ENCODE results near the gene TPCN2. TPM values are rescaled to one million over a fixed set of nuclear protein-coding genes. Genes with fewer than 3 reads are reported as not detected.
"Not testable (repeated sequence)": the region's sequence is repeated elsewhere in the genome, so short reads cannot be mapped to it uniquely, and the experiment has no call there.

Gene TPCN2
- total RNA-seq, 1 donor from 2014 or later = 31.4 TPM

GRCh38 chr11:69138265-69138664, 89.5 kb downstream of the TPCN2 start:
- Mint-ChIP-seq H3K4me3 (ENCODE audit: unreplicated experiment) (no peak overlapping the region), H3K27ac (ENCODE audit: unreplicated experiment) (no peak overlapping the region), H3K27me3 (ENCODE audit: unreplicated experiment) (peaks cover 2% of the 10 kb centered on the region), H3K36me3 (ENCODE audit: low read depth, unreplicated experiment) (peaks cover 3% of the 10 kb centered on the region), H3K9me3 (ENCODE audit: unreplicated experiment) (no peaks in the 10 kb centered on the region), H3K4me1 (ENCODE audit: unreplicated experiment) (no peaks in the 10 kb centered on the region)
- DNase-seq (ENCODE audit: low spot score) = no peak
- TF ChIP-seq CTCF (IDR thresholded peaks at IDR 0.05; ENCODE audit: unreplicated experiment) = no peak

GRCh38 chr11:69140161-69140560, 91.4 kb downstream of the TPCN2 start:
- H3K9me3 Mint-ChIP-seq (ENCODE audit: unreplicated experiment); DNase-seq (ENCODE audit: low spot score); H3K27ac Mint-ChIP-seq (ENCODE audit: unreplicated experiment); H3K36me3 Mint-ChIP-seq (ENCODE audit: low read depth, unreplicated experiment); H3K4me1 Mint-ChIP-seq (ENCODE audit: unreplicated experiment); H3K4me3 Mint-ChIP-seq (ENCODE audit: unreplicated experiment); H3K27me3 Mint-ChIP-seq (ENCODE audit: unreplicated experiment): not testable (repeated sequence)

- Mint-ChIP-seq H3K4me3 (ENCODE audit: unreplicated experiment) (no peak overlapping the region), H3K36me3 (ENCODE audit: low read depth, unreplicated experiment) (no peaks in the 10 kb centered on the region), H3K9me3 (ENCODE audit: unreplicated experiment) (no peaks in the 10 kb centered on the region), H3K4me1 (ENCODE audit: unreplicated experiment) (no peaks in the 10 kb centered on the region), H3K27me3 (ENCODE audit: unreplicated experiment) (no peaks in the 10 kb centered on the region), H3K27ac (ENCODE audit: unreplicated experiment) (no peak overlapping the region)
- no peak for DNase-seq (ENCODE audit: low spot score)
- no peak for TF ChIP-seq CTCF (IDR thresholded peaks at IDR 0.05; ENCODE audit: unreplicated experiment)
Measured at GRCh38 chr11:69140635-69141034, 91.9 kb downstream of the TPCN2 start.

- Mint-ChIP-seq H3K9me3 (ENCODE audit: unreplicated experiment) (no peaks in the 10 kb centered on the region), H3K27me3 (ENCODE audit: unreplicated experiment) (no peaks in the 10 kb centered on the region), H3K4me1 (ENCODE audit: unreplicated experiment) (no peaks in the 10 kb centered on the region), H3K27ac (ENCODE audit: unreplicated experiment) (no peak overlapping the region), H3K36me3 (ENCODE audit: low read depth, unreplicated experiment) (peaks cover 4% of the 10 kb centered on the region), H3K4me3 (ENCODE audit: unreplicated experiment) (no peak overlapping the region)
- TF ChIP-seq CTCF (IDR thresholded peaks at IDR 0.05; ENCODE audit: unreplicated experiment) = no peak
- no peak for DNase-seq (ENCODE audit: low spot score)
Measured at GRCh38 chr11:69141742-69142141, 93.0 kb downstream of the TPCN2 start.

- no peak for DNase-seq (ENCODE audit: low spot score)
- Mint-ChIP-seq H3K27me3 (ENCODE audit: unreplicated experiment) (no peaks in the 10 kb centered on the region), H3K4me1 (ENCODE audit: unreplicated experiment) (no peaks in the 10 kb centered on the region), H3K27ac (ENCODE audit: unreplicated experiment) (no peak overlapping the region), H3K4me3 (ENCODE audit: unreplicated experiment) (no peak overlapping the region), H3K9me3 (ENCODE audit: unreplicated experiment) (no peaks in the 10 kb centered on the region), H3K36me3 (ENCODE audit: low read depth, unreplicated experiment) (peaks cover 4% of the 10 kb centered on the region)
- TF ChIP-seq CTCF (IDR thresholded peaks at IDR 0.05; ENCODE audit: unreplicated experiment) = no peak
Measured at GRCh38 chr11:69142895-69143294, 94.2 kb downstream of the TPCN2 start.
